Ascending aorta (tissue), 2 donors: ENCODE measurements around the gene TXLNB. TPM values are rescaled to one million over a fixed set of nuclear protein-coding genes. Genes with fewer than 3 reads are reported as not detected.
"Not testable (repeated sequence)": the region's sequence is repeated elsewhere in the genome, so short reads cannot be mapped to it uniquely, and the experiment has no call there.

Source experiments
- DNase-seq, 2 donors: peaks; one replicate each; pipeline ENCODE4 v3.0.0-alpha.2; 2019; ENCODE audit warnings: low spot score in 2 of 2
- H3K27ac ChIP-seq, 2 donors: fragments of 200-600 bp; sonication (generic); one replicate each; pipeline ENCODE4 v1.5.1; 2016 to 2017; ENCODE audit warnings: mild to moderate bottlenecking in 1 of 2
- H3K27me3 ChIP-seq: fragments of 200-600 bp; sonication (generic); one replicate; pipeline ENCODE4 v1.5.1; 2017
- H3K36me3 ChIP-seq, 2 donors: fragments of 200-600 bp; sonication (generic); one replicate each; pipeline ENCODE4 v1.5.1; 2016
- H3K4me1 ChIP-seq, 2 donors: fragments of 200-600 bp; sonication (generic); one replicate each; pipeline ENCODE4 v1.5.1; 2016 to 2017; ENCODE audit warnings: mild to moderate bottlenecking in 1 of 2
- H3K4me3 ChIP-seq, 2 donors: fragments of 200-600 bp; sonication (generic); one replicate each; pipeline ENCODE4 v1.5.1; 2016 to 2017; ENCODE audit warnings: mild to moderate bottlenecking in 1 of 2
- H3K9me3 ChIP-seq, 2 donors: fragments of 200-600 bp; sonication (generic); one replicate each; pipeline ENCODE4 v1.5.1; 2016
- CTCF ChIP-seq, 3 experiments: fragments of 200-600 bp in 2 of 3; fragments of 450-650 bp in 1 of 3; sonication (generic) in 2 of 3; IDR thresholded peaks; one replicate each; pipeline ENCODE4 v1.5.1; 2016 to 2019; ENCODE audit warnings: antibody characterized with exemption in 3 of 3, mild to moderate bottlenecking in 1 of 3, moderate library complexity in 1 of 3
- intact Hi-C: fragments of 100-400 bp; cut with DNase I; formaldehyde crosslinking; loops from one replicate; pipeline ENCODE4 v1.15.1; 2023
- total RNA-seq: library from RNA; depleted of rRNA; stranded (reverse); fragments of >200 nt; gene quantifications from one replicate; pipeline ENCODE4 v1.1.0, GENCODE V29; 2016

Gene TXLNB
- total RNA-seq, 1 donor from 2014 or later: not detected

- Histone ChIP-seq H3K27ac (peak overlapping the region; percentile 68 to 73), H3K36me3 (no peaks in the 10 kb centered on the region), H3K27me3 (no peaks in the 10 kb centered on the region), H3K4me3 (peak overlapping the region in 1 of 2 donors; percentile 29), H3K9me3 (no peaks in the 10 kb centered on the region), H3K4me1 (peaks cover 3 to 40% of the 10 kb centered on the region in 2 donors)
- DNase-seq: no peak
- TF ChIP-seq CTCF (IDR thresholded peaks at IDR 0.05): no peak
- intact Hi-C loops: loop anchor here (5.0 to 10.0 kb wide), 2 partner anchors 95 to 1742 kb away; no protein-coding TSS in a partner anchor
Observed at GRCh38 chr6:139242457-139243240, 49.1 kb downstream of the TXLNB start.

DNA sequence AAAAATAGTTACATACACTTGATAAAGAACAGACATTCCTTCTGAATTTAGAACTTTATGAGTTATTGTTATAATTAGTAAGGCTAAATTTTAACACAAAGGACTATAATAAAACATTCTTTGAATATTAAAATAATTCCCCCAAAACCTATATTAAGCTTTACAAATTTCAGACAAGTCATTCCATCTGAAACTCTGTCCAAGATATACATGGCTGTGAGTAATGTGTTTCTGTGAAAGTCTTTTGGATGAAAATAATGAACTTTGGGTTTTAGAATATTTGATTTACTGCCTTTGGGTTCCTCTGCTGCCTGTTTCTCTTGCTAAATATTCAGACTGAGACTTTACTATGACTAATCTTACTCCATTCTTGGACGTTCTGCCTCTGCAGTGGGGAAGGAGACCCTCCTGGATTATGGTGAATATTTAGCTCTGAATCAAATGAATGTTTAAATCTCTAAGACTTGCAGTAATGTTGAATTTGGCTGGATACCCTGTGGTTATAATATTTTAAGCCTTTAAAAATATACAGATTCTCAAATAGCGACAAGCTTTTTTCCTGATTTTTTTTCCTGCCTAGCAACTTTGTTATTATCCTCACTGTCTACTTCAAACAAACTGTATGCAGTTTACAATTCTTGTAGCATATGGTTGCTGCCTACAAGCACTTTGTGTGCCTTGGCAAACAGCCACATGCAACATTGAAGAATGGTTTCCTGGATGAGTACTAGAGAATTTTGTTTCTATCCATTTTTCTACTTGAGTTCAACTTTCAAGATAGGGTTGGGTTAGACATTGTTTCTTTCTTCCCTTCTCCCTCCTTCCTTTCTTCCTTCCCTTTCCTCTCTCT is 51.4 kb downstream of the TXLNB start:
- intact Hi-C loops: loop anchor here (5.0 to 10.0 kb wide), 2 partner anchors 97 to 1744 kb away; no protein-coding TSS in a partner anchor
- H3K9me3 ChIP-seq: no peaks in the 10 kb centered on the region
- peak overlapping the region; percentile 2 to 12 for H3K4me3 ChIP-seq
- H3K36me3 ChIP-seq: no peaks in the 10 kb centered on the region
- no peak for DNase-seq
- no peak for TF ChIP-seq CTCF (IDR thresholded peaks at IDR 0.05)
- H3K27ac ChIP-seq: peak overlapping the region; percentile 78 to 80
- peaks cover 3 to 37% of the 10 kb centered on the region in 2 donors for H3K4me1 ChIP-seq
- no peaks in the 10 kb centered on the region for H3K27me3 ChIP-seq

GRCh38 chr6:139239064-139239463 is 52.7 kb downstream of the TXLNB start:
- no peak for TF ChIP-seq CTCF (IDR thresholded peaks at IDR 0.05)
- Histone ChIP-seq H3K4me1 (peaks cover 3 to 35% of the 10 kb centered on the region in 2 donors), H3K27me3 (no peaks in the 10 kb centered on the region), H3K36me3 (no peaks in the 10 kb centered on the region), H3K9me3 (no peaks in the 10 kb centered on the region), H3K4me3 (peak overlapping the region; percentile 17 to 46), H3K27ac (peak overlapping the region; percentile 78 to 80)
- intact Hi-C loops: loop anchor here (10.0 kb wide), 1 partner anchor 836 kb away; no protein-coding TSS in a partner anchor
- no peak for DNase-seq

DNA sequence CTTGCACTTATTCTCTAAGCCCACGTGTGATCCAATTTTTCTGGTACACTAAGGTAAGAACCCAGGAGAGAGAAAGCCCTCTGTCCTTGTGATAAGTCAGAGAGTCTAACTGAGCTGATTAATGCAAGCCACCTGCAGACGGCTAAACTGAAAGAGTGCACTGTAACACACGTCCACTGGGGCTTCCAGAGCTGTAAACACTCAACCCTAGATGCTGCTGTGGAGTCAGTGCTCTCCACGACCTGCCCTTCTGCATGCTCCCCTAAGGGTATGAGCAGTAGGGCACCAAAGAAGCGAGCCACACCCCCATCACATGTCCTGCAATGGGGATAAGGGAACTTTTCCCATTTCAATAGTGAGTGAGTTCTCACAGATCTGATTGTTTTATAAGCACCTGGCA is 55.7 kb downstream of the TXLNB start:
- Histone ChIP-seq H3K27ac (no peak overlapping the region), H3K4me3 (no peak overlapping the region), H3K4me1 (peaks cover 0 to 16% of the 10 kb centered on the region in 2 donors), H3K36me3 (no peaks in the 10 kb centered on the region), H3K27me3 (no peaks in the 10 kb centered on the region), H3K9me3 (no peaks in the 10 kb centered on the region)
- no peak for DNase-seq
- intact Hi-C loops: loop anchor here (10.0 kb wide), 1 partner anchor 839 kb away; no protein-coding TSS in a partner anchor
- TF ChIP-seq CTCF (IDR thresholded peaks at IDR 0.05): no peak

GRCh38 chr6:139235661-139236060 is 56.1 kb downstream of the TXLNB start:
- DNase-seq: no peak
- TF ChIP-seq CTCF (IDR thresholded peaks at IDR 0.05): no peak
- no peak overlapping the region for H3K4me3 ChIP-seq
- H3K36me3 ChIP-seq: no peaks in the 10 kb centered on the region
- H3K9me3 ChIP-seq: no peaks in the 10 kb centered on the region
- H3K4me1 ChIP-seq: peaks cover 0 to 11% of the 10 kb centered on the region in 2 donors
- no peak overlapping the region for H3K27ac ChIP-seq
- intact Hi-C loops: loop anchor here (10.0 kb wide), 1 partner anchor 839 kb away; no protein-coding TSS in a partner anchor
- H3K27me3 ChIP-seq: no peaks in the 10 kb centered on the region

GRCh38 chr6:139234193-139234592 is 57.6 kb downstream of the TXLNB start:
- H3K36me3 ChIP-seq, H3K27me3 ChIP-seq, H3K4me1 ChIP-seq, H3K9me3 ChIP-seq, DNase-seq, H3K4me3 ChIP-seq, H3K27ac ChIP-seq: not testable (repeated sequence)
- intact Hi-C loops: loop anchor here (10.0 kb wide), 1 partner anchor 841 kb away; no protein-coding TSS in a partner anchor
